HG03108 (cell line): ENCODE results near the gene PCDHB4.
"Not testable (repeated sequence)": the region's sequence is repeated elsewhere in the genome, so short reads cannot be mapped to it uniquely, and the experiment has no call there.

ENCODE experiments used
- ATAC-seq: cut with Tn5 transposase; IDR thresholded peaks from one replicate; pipeline ENCODE4 v1.9.1; 2021; ENCODE audit warnings: moderate library complexity; ENCODE audit not compliant: unreplicated experiment

PCDHB4 gene

DNA sequence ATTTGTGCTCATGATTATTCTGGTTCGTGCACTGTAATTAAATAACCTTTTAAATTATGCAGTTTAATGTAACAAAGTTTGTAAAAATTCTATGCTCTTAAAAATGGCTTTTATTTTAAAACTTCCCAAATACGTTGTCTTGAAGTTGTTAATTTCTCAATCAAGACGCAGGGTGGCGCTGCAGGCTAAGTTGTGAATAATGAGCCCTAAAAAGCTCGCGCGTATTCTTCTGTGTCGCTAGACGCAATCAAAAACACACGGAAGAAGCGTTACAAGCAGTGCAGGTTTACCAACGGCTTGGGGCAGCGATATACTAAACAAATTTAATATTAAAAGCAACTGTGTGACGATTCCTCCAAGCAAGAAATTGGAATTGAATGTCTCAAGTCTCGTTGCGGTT lies at the start of gene PCDHB4:
PCDHB4 (plus strand) TSS at position 256 of the 400 bp plus-strand sequence. CDS start 181 bp downstream, outside the sequence.
- no peak for ATAC-seq

DNA sequence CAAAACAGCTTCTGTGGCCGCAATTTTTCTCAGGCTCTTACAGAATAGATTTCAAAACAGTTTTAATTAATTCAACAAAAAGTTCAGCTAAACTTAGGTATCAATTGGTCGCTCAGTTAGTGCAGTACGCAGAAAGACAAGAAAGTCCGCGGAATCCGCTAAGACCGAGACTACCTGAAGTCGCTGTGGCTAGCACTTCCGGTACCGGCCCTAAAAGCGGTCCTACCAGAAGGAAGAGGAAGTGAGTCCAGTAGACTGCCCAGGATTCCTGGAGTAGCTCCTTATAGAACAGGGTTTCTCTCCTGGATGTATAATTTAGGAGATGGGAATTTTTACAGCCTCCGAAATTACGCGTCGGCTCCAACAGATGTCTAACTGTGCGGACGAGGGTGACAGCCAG lies 43.8 kb upstream of the PCDHB4 start:
- no peak for ATAC-seq

DNA sequence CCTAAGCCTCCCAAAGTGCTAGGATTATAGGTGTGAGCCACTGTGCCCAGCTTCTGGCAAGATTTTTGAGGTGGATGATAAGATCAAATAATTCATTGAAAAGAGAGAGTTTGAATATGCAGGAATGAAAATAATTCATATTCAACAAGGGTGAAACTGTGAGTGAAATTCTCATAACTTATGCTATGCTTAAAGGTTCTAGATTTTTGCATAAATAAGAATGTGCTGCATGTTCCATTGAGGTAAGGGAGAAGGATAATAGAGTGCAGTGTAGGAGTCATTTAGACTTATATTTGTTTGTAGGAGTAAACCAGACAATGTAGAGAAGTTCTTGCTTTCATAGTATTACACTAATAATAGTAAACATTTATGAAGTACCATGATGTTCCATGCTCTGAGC lies 39.4 kb upstream of the PCDHB4 start:
- ATAC-seq = no peak

DNA sequence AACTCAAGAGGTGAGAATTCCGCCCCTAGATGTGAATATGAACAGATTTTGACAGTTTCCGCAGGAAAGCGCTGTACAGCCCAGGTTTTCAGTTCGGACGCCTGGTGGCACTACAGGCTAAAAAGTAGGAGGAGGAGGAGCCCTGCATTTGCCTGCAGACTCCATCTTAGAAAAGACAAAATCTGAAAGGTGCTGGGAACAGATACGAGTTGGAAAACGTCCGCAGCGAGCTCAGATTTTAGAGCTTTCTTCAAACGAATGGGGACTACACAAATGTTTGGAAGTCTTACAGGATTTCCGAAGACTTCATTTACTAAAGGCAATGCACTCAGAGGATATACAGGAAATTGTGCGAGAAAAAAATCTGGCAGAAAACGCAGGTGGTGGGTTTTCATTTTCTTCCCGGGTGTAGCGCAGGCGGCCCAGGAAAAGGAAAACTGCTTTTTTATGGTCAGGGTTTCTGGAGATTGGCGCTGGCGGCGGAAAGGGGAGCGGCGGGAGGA lies 37.1 kb upstream of the PCDHB4 start:
- ATAC-seq = no peak

DNA sequence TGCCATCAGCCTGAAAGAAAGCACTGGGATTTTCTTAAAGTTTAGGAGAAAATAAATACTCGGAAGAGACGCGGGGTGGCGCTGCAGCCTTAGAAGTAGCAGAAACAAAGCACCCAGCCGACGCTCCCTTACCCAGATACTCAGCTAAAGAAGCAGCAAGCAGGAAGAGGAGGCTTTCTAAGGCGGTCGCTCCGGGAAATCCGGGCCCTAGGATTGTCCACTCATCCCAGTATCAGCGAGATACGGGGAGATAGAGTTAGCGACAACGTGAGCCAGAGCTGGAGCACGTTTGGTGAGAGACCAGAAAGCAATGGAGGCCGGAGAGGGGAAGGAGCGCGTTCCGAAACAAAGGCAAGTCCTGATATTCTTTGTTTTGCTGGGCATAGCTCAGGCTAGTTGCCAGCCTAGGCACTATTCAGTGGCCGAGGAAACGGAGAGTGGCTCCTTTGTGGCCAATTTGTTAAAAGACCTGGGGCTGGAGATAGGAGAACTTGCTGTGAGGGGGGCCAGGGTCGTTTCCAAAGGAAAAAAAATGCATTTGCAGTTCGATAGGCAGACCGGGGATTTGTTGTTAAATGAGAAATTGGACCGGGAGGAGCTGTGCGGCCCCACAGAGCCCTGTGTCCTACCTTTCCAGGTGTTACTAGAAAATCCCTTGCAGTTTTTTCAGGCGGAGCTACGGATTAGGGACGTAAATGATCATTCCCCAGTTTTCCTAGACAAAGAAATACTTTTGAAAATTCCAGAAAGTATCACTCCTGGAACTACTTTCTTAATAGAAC lies 26.9 kb upstream of the PCDHB4 start, which contains the start of gene PCDHB2:
PCDHB2 (plus strand) TSS at position 135 of the 782 bp plus-strand sequence; CDS start at position 311, 176 bp downstream.
- no peak for ATAC-seq

DNA sequence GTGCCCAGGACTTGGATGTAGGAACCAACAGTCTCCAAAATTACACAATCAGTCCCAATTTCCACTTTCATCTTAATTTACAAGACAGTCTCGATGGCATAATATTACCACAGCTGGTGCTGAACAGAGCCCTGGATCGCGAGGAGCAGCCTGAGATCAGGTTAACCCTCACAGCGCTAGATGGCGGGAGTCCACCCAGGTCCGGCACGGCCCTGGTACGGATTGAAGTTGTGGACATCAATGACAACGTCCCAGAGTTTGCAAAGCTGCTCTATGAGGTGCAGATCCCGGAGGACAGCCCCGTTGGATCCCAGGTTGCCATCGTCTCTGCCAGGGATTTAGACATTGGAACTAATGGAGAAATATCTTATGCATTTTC lies 26.4 kb upstream of the PCDHB4 start:
- ATAC-seq = no peak

DNA sequence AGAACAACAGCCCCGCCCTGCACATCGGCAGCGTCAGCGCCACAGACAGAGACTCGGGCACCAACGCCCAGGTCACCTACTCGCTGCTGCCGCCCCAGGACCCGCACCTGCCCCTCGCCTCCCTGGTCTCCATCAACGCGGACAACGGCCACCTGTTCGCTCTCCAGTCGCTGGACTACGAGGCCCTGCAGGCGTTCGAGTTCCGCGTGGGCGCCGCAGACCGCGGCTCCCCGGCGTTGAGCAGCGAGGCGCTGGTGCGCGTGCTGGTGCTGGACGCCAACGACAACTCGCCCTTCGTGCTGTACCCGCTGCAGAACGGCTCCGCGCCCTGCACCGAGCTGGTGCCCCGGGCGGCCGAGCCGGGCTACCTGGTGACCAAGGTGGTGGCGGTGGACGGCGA lies 25.4 kb upstream of the PCDHB4 start:
- not testable (repeated sequence) for ATAC-seq

DNA sequence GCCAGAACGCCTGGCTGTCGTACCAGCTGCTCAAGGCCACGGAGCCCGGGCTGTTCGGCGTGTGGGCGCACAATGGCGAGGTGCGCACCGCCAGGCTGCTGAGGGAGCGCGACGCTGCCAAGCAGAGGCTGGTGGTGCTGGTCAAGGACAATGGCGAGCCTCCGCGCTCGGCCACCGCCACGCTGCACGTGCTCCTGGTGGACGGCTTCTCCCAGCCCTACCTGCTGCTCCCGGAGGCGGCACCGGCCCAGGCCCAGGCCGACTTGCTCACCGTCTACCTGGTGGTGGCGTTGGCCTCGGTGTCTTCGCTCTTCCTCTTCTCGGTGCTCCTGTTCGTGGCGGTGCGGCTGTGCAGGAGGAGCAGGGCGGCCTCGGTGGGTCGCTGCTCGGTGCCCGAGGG lies 25.0 kb upstream of the PCDHB4 start:
- not testable (repeated sequence) for ATAC-seq

DNA sequence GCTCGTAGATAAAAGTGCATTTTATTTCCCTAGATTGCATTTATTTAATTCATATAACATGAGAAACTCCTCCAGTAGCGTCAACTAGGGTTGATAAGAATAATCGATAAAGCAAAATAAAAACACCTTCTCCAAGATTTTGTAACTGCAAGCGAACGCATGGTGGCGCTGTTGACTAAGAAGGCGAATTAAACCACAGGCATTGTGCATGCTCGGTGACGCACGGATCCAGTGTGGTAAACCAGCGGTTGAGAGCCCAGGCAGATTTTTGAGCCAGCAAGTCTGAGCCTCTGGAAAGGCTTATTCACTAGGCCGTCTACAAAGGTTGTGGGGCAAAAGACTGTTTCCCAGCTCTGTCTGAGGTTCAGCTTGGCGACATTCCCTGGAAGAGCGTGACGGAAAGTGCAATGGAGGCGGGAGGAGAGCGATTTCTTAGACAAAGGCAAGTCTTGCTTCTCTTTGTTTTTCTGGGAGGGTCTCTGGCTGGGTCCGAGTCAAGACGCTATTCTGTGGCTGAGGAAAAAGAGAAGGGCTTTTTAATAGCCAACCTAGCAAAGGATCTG lies 21.3 kb upstream of the PCDHB4 start, which contains the start of gene PCDHB3:
PCDHB3 (plus strand) TSS at position 231 of the 563 bp plus-strand sequence; CDS start at position 408, 177 bp downstream.
- no peak for ATAC-seq

DNA sequence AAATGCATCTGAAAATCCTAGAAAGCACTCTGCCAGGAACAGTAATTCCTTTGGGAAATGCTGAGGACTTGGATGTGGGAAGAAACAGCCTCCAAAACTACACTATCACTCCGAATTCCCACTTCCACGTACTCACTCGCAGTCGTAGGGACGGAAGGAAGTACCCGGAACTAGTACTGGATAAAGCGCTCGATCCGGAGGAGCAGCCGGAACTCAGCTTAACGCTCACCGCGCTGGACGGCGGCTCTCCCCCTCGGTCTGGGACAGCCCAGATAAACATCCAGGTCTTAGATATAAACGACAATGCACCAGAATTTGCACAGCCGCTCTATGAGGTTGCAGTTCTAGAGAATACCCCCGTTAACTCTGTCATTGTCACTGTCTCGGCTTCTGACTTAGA lies 20.6 kb upstream of the PCDHB4 start:
- ATAC-seq = no peak

DNA sequence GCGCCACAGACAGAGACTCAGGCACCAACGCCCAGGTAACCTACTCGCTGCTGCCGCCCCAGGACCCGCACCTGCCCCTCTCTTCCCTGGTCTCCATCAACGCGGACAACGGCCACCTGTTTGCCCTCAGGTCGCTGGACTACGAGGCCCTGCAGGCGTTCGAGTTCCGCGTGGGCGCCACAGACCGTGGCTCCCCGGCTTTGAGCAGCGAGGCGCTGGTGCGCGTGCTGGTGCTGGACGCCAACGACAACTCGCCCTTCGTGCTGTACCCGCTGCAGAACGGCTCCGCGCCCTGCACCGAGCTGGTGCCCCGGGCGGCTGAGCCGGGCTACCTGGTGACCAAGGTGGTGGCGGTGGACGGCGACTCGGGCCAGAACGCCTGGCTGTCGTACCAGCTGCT lies 19.5 kb upstream of the PCDHB4 start:
- ATAC-seq = not testable (repeated sequence)

DNA sequence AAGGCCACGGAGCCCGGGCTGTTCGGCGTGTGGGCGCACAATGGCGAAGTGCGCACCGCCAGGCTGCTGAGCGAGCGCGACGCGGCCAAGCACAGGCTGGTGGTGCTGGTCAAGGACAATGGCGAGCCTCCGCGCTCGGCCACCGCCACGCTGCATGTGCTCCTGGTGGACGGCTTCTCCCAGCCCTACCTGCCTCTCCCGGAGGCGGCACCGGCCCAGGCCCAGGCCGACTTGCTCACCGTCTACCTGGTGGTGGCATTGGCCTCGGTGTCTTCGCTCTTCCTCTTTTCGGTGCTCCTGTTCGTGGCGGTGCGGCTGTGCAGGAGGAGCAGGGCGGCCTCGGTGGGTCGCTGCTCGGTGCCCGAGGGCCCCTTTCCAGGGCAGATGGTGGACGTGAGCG lies 19.1 kb upstream of the PCDHB4 start:
- ATAC-seq = not testable (repeated sequence)

DNA sequence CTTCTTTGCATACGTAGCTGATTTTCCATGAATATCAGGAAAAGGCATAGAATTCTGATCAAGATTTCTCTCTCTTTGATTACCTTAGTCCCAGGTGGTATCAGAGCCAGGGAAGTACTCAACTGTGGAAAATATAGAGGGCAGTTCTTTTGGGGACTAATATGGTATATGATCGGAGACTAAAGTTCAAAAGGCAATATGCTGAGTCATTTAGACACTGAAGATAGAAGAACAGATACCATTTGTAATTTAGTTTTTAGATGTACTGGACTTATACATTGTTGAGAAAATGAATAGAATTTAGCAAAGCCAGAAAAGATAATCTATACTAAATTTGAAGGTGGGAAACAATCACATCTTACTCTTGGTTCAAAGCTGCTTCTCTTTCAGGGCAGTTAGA lies 16.3 kb upstream of the PCDHB4 start:
- no peak for ATAC-seq

DNA sequence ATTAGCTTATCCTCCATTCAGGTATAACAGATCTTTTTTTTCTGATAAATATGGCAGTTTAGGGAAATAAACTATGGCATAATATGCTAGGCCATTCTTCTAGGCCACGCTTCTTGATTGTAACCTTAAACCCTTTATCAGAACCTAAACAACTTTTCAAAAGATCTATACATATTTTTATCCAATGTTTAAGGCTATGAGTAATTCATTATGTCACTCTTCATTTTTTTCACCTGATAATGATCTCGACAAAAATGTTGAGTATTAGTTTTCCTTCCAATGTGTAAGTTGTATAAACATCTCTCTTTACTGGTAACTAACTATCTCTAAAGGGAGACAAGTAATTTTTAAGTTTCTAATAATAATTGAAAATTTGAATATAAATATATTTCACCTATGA lies 2.4 kb upstream of the PCDHB4 start:
- ATAC-seq = no peak

DNA sequence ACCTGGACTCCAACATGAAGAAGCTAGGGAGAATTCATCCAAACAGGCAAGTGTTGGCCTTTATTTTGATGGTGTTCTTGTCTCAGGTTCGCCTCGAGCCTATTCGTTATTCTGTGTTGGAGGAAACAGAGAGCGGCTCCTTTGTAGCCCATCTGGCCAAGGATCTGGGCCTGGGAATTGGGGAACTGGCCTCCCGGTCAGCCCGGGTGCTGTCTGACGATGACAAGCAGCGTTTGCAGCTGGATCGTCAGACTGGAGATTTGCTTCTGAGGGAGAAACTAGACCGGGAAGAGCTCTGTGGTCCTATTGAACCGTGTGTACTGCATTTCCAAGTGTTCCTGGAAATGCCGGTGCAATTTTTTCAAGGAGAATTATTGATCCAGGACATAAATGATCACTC lies 367 bp downstream of the PCDHB4 start:
- no peak for ATAC-seq

DNA sequence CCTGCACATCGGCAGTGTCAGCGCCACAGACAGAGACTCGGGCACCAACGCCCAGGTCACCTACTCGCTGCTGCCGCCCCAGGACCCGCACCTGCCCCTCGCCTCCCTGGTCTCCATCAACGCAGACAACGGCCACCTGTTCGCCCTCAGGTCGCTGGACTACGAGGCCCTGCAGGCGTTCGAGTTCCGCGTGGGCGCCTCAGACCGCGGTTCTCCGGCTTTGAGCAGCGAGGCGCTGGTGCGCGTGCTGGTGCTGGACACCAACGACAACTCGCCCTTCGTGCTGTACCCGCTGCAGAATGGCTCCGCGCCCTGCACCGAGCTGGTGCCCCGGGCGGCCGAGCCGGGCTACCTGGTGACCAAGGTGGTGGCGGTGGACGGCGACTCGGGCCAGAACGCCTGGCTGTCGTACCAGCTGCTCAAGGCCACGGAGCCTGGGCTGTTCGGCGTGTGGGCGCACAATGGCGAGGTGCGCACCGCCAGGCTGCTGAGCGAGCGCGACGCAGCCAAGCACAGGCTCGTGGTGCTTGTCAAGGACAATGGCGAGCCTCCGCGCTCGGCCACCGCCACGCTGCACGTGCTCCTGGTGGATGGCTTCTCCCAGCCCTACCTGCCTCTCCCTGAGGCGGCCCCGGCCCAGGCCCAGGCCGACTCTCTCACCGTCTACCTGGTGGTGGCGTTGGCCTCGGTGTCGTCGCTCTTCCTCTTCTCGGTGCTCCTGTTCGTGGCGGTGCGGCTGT lies 1.9 kb downstream of the PCDHB4 start:
- ATAC-seq = not testable (repeated sequence)

DNA sequence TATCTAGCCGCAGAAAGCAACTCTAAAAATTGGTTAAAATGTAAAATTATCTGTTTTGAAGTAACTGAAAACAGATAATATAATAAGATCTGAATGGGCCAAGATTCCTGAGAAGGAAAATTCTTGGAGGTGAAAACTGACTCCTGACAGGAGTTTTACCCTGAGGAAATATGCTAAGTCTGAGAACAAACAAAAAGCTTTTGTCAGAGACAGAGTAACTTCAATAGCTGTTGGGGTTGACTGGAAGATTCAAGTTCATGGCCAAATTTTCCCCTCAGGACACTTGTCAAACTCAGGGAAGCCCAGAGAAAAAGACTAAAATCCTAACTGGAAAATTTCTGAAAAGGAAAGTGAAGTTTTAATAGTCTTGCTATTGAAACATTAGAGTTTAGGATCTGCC lies 5.7 kb downstream of the PCDHB4 start:
- no peak for ATAC-seq

DNA sequence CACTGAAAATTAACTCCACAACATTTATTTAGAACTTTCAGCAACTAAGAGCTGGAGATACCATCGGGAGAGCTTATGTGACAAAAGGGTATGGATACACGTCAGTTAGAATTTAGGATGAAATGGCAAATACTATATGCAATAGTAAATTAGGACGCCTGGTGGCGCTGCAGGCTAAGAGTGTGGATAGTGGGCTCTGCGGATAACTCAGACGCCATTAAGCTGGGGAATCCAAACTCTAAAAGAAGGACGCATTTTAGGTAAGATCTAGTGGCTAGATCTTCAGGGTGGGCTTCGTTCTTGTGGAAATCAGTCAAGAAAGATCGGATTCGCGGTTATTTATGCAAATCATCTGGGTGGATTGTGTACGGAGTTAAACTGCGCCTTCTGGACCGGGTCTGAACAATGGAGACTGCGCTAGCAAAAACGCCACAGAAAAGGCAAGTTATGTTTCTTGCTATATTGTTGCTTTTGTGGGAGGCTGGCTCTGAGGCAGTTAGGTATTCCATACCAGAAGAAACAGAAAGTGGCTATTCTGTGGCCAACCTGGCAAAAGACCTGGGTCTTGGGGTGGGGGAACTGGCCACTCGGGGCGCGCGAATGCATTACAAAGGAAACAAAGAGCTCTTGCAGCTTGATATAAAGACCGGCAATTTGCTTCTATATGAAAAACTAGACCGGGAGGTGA lies 13.6 kb downstream of the PCDHB4 start, which contains the start of gene PCDHB5:
PCDHB5 (plus strand) TSS at position 177 of the 688 bp plus-strand sequence; CDS start at position 406, 229 bp downstream.
- ATAC-seq = no peak

DNA sequence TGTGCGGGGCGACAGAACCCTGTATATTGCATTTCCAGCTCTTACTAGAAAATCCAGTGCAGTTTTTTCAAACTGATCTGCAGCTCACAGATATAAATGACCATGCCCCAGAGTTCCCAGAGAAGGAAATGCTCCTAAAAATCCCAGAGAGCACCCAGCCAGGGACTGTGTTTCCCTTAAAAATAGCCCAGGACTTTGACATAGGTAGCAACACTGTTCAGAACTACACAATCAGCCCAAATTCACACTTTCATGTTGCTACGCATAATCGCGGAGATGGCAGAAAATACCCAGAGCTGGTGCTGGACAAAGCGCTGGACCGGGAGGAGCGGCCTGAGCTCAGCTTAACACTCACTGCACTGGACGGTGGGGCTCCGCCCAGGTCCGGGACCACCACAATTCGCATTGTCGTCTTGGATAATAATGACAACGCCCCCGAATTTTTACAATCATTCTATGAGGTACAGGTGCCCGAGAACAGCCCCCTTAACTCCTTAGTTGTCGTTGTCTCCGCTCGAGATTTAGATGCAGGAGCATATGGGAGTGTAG lies 14.2 kb downstream of the PCDHB4 start:
- ATAC-seq = no peak

DNA sequence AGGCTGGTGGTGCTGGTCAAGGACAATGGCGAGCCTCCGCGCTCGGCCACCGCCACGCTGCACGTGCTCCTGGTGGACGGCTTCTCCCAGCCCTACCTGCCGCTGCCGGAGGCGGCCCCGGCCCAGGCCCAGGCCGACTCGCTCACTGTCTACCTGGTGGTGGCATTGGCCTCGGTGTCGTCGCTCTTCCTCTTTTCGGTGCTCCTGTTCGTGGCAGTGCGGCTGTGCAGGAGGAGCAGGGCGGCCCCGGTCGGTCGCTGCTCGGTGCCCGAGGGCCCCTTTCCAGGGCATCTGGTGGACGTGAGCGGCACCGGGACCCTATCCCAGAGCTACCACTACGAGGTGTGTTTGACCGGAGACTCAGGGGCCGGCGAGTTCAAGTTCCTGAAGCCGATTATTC lies 15.7 kb downstream of the PCDHB4 start:
- ATAC-seq = not testable (repeated sequence)
